HepG2 (cell line): ENCODE data around the gene PPP1R7. TPM values are rescaled to one million over a fixed set of nuclear protein-coding genes. Genes with fewer than 3 reads are reported as not detected.

Source experiments
- ATM ChIP-seq: fragments of 450-650 bp; IDR thresholded peaks from 2 replicates; pipeline ENCODE4 v1.7.1; 2017; ENCODE audit warnings: mild to moderate bottlenecking, borderline replicate concordance
- DPF2 ChIP-seq: sonication (generic); formaldehyde crosslinking; IDR thresholded peaks from 2 replicates; pipeline ENCODE4 v1.4.0; 2020; ENCODE audit warnings: mild to moderate bottlenecking, low read depth, missing genetic modification reagents, borderline replicate concordance
- ELF3 ChIP-seq: IDR thresholded peaks from 2 replicates; pipeline ENCODE4 v1.6.1; 2016; ENCODE audit warnings: missing genetic modification reagents, missing compliant biosample characterization
- ETV6 ChIP-seq: sonication (generic); formaldehyde crosslinking; conservative IDR thresholded peaks from 2 replicates; pipeline ENCODE4 v1.4.0; 2020; ENCODE audit warnings: missing genetic modification reagents
- HCFC1 ChIP-seq: fragments of 150-350 bp; IDR thresholded peaks from 2 replicates; pipeline ENCODE4 v1.6.1; 2014; ENCODE audit warnings: low read depth, low read length
- JUNB ChIP-seq: sonication (generic); formaldehyde crosslinking; IDR thresholded peaks from 2 replicates; pipeline ENCODE4 v1.8.0; 2022; ENCODE audit warnings: missing genetic modification reagents, mild to moderate bottlenecking, borderline replicate concordance
- KDM1A ChIP-seq: IDR thresholded peaks from 2 replicates; pipeline ENCODE4 v1.6.1; 2016; ENCODE audit warnings: missing compliant biosample characterization
- KDM4B ChIP-seq: sonication (generic); formaldehyde crosslinking; IDR thresholded peaks from 2 replicates; pipeline ENCODE4 v1.4.0; 2020; ENCODE audit warnings: missing genetic modification reagents
- NFE2 ChIP-seq: sonication (generic); formaldehyde crosslinking; IDR thresholded peaks from 2 replicates; pipeline ENCODE4 v1.4.0; 2020; ENCODE audit warnings: missing genetic modification reagents
- NR2F2 ChIP-seq: IDR thresholded peaks from 2 replicates; pipeline ENCODE4 v1.6.1; 2012; ENCODE audit warnings: low read depth, inconsistent platforms, borderline replicate concordance
- PCBP1 ChIP-seq: fragments of 200-400 bp; formaldehyde crosslinking; IDR thresholded peaks from 2 replicates; pipeline ENCODE4 v1.6.1; 2017; ENCODE audit warnings: mild to moderate bottlenecking, low read depth, low read length, borderline replicate concordance
- POLR2G ChIP-seq: fragments of 200-400 bp; formaldehyde crosslinking; IDR thresholded peaks from 2 replicates; pipeline ENCODE4 v1.6.1; 2018; ENCODE audit warnings: mild to moderate bottlenecking, low read depth, low read length, moderate library complexity
- PRMT3 ChIP-seq: sonication (generic); formaldehyde crosslinking; IDR thresholded peaks from 2 replicates; pipeline ENCODE4 v1.8.1; 2022; ENCODE audit warnings: low read depth, mild to moderate bottlenecking, moderate library complexity, missing genetic modification reagents, borderline replicate concordance
- SOX5 ChIP-seq: IDR thresholded peaks from 2 replicates; pipeline ENCODE4 v1.6.1; 2016; ENCODE audit warnings: borderline replicate concordance
- TCF12 ChIP-seq, 2 experiments: fragments of 450-650 bp in 1 of 2; sonication (generic) in 1 of 2; formaldehyde crosslinking in 1 of 2; IDR thresholded peaks; 2 replicates each; pipeline versions ENCODE4 v1.6.1 to v1.8.0; 2017 to 2022; ENCODE audit warnings: antibody characterized with exemption in 1 of 2, mild to moderate bottlenecking in 1 of 2, missing genetic modification reagents in 1 of 2, moderate library complexity in 1 of 2
- ZFP36L1 ChIP-seq: sonication (generic); formaldehyde crosslinking; IDR thresholded peaks from 2 replicates; pipeline ENCODE4 v1.8.0; 2022; ENCODE audit warnings: mild to moderate bottlenecking, missing genetic modification reagents, moderate library complexity
- ZNF138 ChIP-seq: sonication (generic); formaldehyde crosslinking; IDR thresholded peaks from 2 replicates; pipeline ENCODE4 v1.5.0; 2020; ENCODE audit warnings: mild to moderate bottlenecking, low read depth, missing genetic modification reagents
- ZNF274 ChIP-seq: sonication (generic); formaldehyde crosslinking; IDR thresholded peaks from 2 replicates; pipeline ENCODE4 v1.5.1; 2020; ENCODE audit warnings: mild to moderate bottlenecking, missing genetic modification reagents
- ZNF607 ChIP-seq: sonication (generic); formaldehyde crosslinking; IDR thresholded peaks from 2 replicates; pipeline ENCODE4 v1.5.1; 2020; ENCODE audit warnings: missing genetic modification reagents, mild to moderate bottlenecking, borderline replicate concordance
- ZNF674 ChIP-seq: sonication (generic); formaldehyde crosslinking; IDR thresholded peaks from 2 replicates; pipeline ENCODE4 v1.5.0; 2020; ENCODE audit warnings: low read depth, mild to moderate bottlenecking, missing genetic modification reagents
- ZNF713 ChIP-seq: sonication (generic); formaldehyde crosslinking; IDR thresholded peaks from 2 replicates; pipeline ENCODE4 v1.4.0; 2020; ENCODE audit warnings: mild to moderate bottlenecking, missing genetic modification reagents
- ZNF841 ChIP-seq: sonication (generic); formaldehyde crosslinking; IDR thresholded peaks from 2 replicates; pipeline ENCODE4 v1.8.1; 2023; ENCODE audit warnings: missing genetic modification reagents, borderline replicate concordance
- ZNF891 ChIP-seq: sonication (generic); formaldehyde crosslinking; IDR thresholded peaks from 2 replicates; pipeline ENCODE4 v1.5.0; 2020; ENCODE audit warnings: mild to moderate bottlenecking, missing genetic modification reagents
- ZSCAN22 ChIP-seq: sonication (generic); formaldehyde crosslinking; IDR thresholded peaks from 2 replicates; pipeline ENCODE4 v1.4.0; 2020; ENCODE audit warnings: mild to moderate bottlenecking, missing genetic modification reagents
- ZSCAN29 ChIP-seq: sonication (generic); formaldehyde crosslinking; conservative IDR thresholded peaks from 2 replicates; pipeline ENCODE4 v1.4.0; 2020; ENCODE audit warnings: mild to moderate bottlenecking, missing genetic modification reagents
- polyA plus RNA-seq, 8 experiments: library from polyadenylated mRNA; depleted of rRNA in 3 of 8; stranded (reverse) in 7 of 8; unstranded in 1 of 8; fragments of >200 nt; fragmentation: Illumina TruSeq in 4 of 8; extraction: Trizol in 4 of 8; gene quantifications; 2 replicates each; pipeline versions ENCODE4 v1.2.1 to v1.2.3, GENCODE V29; 2011 to 2016; ENCODE audit warnings: low read depth in 4 of 8, missing spikeins in 1 of 8, mixed read lengths in 1 of 8; ENCODE audit not compliant: insufficient read depth in 1 of 8
- total RNA-seq, 5 experiments: library from RNA; depleted of rRNA; stranded (reverse); fragments of >200 nt; fragmentation: Illumina TruSeq; extraction: Trizol; gene quantifications; 2 replicates each; pipeline ENCODE4 v1.2.3, GENCODE V29; 2016; ENCODE audit warnings: low read depth in 1 of 5
- TF ChIP-seq, protein P1 (sequence below): sonication (generic); formaldehyde crosslinking; IDR thresholded peaks from 2 replicates; pipeline ENCODE4 v1.8.0; 2022; ENCODE audit warnings: mild to moderate bottlenecking, missing genetic modification reagents, moderate library complexity
- TF ChIP-seq, protein P2 (sequence below): sonication (generic); formaldehyde crosslinking; IDR thresholded peaks from 2 replicates; pipeline ENCODE4 v1.5.0; 2020; ENCODE audit warnings: missing genetic modification reagents, mild to moderate bottlenecking, borderline replicate concordance
- TF ChIP-seq, protein P3 (sequence below): sonication (generic); formaldehyde crosslinking; IDR thresholded peaks from 2 replicates; pipeline ENCODE4 v1.5.0; 2020; ENCODE audit warnings: missing genetic modification reagents

Gene PPP1R7
- total and polyA plus RNA-seq, 2 of the 13 experiments (the other 11 are each of a cell fraction or from before 2014, with no cell fraction given), result 33.3 to 67.9 TPM

DNA sequence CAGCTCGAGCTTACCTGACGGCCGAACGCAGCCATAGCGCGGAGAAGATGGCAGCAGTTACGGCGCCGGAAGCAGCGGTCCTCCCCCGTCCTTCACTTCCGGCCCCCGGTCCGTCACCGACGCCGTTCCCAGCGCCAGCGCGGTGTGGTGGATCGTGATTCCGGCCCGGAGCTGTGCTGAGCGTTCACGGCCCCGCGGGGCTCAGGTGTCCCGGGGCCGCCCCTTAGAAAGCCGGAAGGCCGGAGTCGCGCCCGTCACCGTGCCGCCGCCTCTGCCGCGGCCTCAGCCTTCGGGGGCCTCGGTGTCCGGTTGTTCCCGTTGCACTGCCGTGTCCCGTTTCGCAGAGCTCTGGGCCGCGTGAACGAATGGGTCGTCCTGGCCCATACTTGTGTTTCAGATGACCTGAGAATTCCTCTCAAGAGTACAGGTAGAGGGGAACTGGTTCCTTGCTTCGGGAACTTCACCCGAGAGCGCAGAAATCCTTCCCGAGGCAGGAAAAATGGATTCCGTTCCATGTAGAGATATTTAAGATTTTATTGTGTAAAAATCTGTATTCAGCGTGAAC lies 47.9 kb upstream of the PPP1R7 start, which contains the start of gene MTERF4 (continued):
- peak; percentile 79; the same call in 1 of the 2 replicates for TF ChIP-seq SOX5 (CRISPR knock-in tag)
- TF ChIP-seq, protein P1, sequence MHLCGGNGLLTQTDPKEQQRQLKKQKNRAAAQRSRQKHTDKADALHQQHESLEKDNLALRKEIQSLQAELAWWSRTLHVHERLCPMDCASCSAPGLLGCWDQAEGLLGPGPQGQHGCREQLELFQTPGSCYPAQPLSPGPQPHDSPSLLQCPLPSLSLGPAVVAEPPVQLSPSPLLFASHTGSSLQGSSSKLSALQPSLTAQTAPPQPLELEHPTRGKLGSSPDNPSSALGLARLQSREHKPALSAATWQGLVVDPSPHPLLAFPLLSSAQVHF, result peak; percentile 92
- peak; percentile 75; the same call in 1 of the 2 replicates for TF ChIP-seq NR2F2
- TF ChIP-seq PCBP1, result peak; percentile 86; the same call in 1 of the 2 replicates
- TF ChIP-seq ZSCAN29, result peak; percentile 94; the same call in 1 of the 2 replicates
- 0 out of 2 replicates have a peak, but pooled peaks have one; percentile 73 for TF ChIP-seq ZNF841
- TF ChIP-seq TCF12 (IDR thresholded peaks at IDR 0.05), result no peak
- peak; percentile 93 for TF ChIP-seq TCF12 (CRISPR knock-in tag; IDR thresholded peaks at IDR 0.05)
- peak; percentile 76; the same call in 1 of the 2 replicates for TF ChIP-seq ZSCAN22 (CRISPR knock-in tag)
- TF ChIP-seq ZNF138 (CRISPR knock-in tag), result peak; percentile 22; the same call in 1 of the 2 replicates
- peak; percentile 98 for TF ChIP-seq ZNF713 (CRISPR knock-in tag)
- TF ChIP-seq DPF2 (CRISPR knock-in tag), result no peak; the same call in 1 of the 2 replicates
- TF ChIP-seq PRMT3, result peak; percentile 92; the same call in 1 of the 2 replicates
- TF ChIP-seq ETV6 (CRISPR knock-in tag), result peak; percentile 98
- TF ChIP-seq ELF3 (CRISPR knock-in tag), result peak; percentile 97
- peak; percentile 81; the same call in 1 of the 2 replicates for TF ChIP-seq ZNF674 (CRISPR knock-in tag)
- TF ChIP-seq ZNF607 (CRISPR knock-in tag), result peak; percentile 99
- TF ChIP-seq JUNB (CRISPR knock-in tag), result no peak; the same call in 1 of the 2 replicates
- no peak for TF ChIP-seq ATM
- peak; percentile 89 for TF ChIP-seq HCFC1
- TF ChIP-seq NFE2, result no peak
- peak; percentile 98 for TF ChIP-seq ZNF274
- TF ChIP-seq ZNF891 (CRISPR knock-in tag), result peak; percentile 94; the same call in 1 of the 2 replicates
- peak; percentile 98 for TF ChIP-seq POLR2G
- TF ChIP-seq, protein P2, sequence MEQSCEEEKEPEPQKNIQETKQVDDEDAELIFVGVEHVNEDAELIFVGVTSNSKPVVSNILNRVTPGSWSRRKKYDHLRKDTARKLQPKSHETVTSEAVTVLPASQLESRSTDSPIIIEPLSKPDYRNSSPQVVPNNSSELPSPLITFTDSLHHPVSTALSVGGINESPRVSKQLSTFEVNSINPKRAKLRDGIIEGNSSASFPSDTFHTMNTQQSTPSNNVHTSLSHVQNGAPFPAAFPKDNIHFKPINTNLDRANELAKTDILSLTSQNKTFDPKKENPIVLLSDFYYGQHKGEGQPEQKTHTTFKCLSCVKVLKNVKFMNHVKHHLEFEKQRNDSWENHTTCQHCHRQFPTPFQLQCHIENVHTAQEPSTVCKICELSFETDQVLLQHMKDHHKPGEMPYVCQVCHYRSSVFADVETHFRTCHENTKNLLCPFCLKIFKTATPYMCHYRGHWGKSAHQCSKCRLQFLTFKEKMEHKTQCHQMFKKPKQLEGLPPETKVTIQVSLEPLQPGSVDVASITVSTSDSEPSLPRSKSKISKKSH (CRISPR knock-in tag), result peak; percentile 97
- TF ChIP-seq KDM4B (CRISPR knock-in tag), result peak; percentile 99
- no peak for TF ChIP-seq ZFP36L1 (CRISPR knock-in tag)
- TF ChIP-seq, protein P3, sequence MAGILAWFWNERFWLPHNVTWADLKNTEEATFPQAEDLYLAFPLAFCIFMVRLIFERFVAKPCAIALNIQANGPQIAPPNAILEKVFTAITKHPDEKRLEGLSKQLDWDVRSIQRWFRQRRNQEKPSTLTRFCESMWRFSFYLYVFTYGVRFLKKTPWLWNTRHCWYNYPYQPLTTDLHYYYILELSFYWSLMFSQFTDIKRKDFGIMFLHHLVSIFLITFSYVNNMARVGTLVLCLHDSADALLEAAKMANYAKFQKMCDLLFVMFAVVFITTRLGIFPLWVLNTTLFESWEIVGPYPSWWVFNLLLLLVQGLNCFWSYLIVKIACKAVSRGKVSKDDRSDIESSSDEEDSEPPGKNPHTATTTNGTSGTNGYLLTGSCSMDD (CRISPR knock-in tag), result 0 out of 2 replicates have a peak, but pooled peaks have one; percentile 22
- TF ChIP-seq KDM1A (CRISPR knock-in tag), result no peak
